Measurements from ENCODE around the gene CDC73. TPM values are rescaled to one million over a fixed set of nuclear protein-coding genes. Genes with fewer than 3 reads are reported as not detected.

CDC73 gene
- total RNA-seq, 2 experiments from 2014 or later = 12.9 to 50.0 TPM

DNA sequence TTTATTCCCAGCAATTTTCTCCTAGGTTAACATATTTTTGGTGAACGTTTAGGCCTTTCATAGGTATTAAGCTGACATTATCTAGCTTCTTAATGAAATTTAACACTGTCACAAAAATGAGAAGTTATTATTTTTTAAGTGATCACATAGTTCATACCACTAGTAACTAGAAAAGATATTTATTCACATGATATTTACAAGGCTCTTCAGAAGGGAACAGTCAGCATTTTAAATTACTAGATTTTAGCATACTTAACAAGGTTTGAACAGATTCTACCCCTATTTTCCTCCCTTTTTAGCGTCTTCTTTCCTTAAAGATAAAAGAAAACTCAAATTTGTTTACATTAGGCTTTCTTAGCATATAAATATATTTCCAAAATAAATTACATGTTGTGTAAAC, 130.1 kb downstream of the CDC73 start:
- Histone ChIP-seq H4K20me1 (ENCODE audit: insufficient read depth, low read length) (no peaks in the 10 kb centered on the region), H3K9me3 (ENCODE audit: low read length) (no peaks in the 10 kb centered on the region), H3K4me1 (ENCODE audit: insufficient read depth, low read length, poor library complexity, severe bottlenecking) (no peaks in the 10 kb centered on the region), H3K4me3 (ENCODE audit: low read depth, low read length, poor library complexity, severe bottlenecking) (no peak overlapping the region), H3K79me2 (ENCODE audit: insufficient read depth, low read depth, low read length) (no peaks in the 10 kb centered on the region), H3K9me2 (ENCODE audit: insufficient read depth, low read length) (no peaks in the 10 kb centered on the region), H3K36me3 (ENCODE audit: insufficient read depth, low read length) (peaks cover 56% of the 10 kb centered on the region), H2AFZ (ENCODE audit: low read length) (no peak overlapping the region), H3K4me2 (ENCODE audit: low read length) (no peak overlapping the region), H3K27ac (ENCODE audit: low read depth, low read length, poor library complexity, severe bottlenecking) (no peak overlapping the region)
- ChIA-PET POLR2A (interaction anchor here (0.6 to 0.7 kb wide), 2 partner anchors 302 to 1576 kb away, joined by 3 read pairs; no protein-coding TSS in a partner anchor), CTCF (ENCODE audit: unreplicated experiment) (no interaction called here)
- TF ChIP-seq EZH2phosphoT487 (IDR thresholded peaks at IDR 0.05; ENCODE audit: borderline replicate concordance, low read depth, low read length) = no peak
- intact Hi-C loops (cut with micrococcal nuclease; ENCODE audit: unreplicated experiment) = no loop called here
- no peak for DNase-seq (ENCODE audit: low spot score)
- BruUV-seq (replicated peaks) = no TSS peak

DNA sequence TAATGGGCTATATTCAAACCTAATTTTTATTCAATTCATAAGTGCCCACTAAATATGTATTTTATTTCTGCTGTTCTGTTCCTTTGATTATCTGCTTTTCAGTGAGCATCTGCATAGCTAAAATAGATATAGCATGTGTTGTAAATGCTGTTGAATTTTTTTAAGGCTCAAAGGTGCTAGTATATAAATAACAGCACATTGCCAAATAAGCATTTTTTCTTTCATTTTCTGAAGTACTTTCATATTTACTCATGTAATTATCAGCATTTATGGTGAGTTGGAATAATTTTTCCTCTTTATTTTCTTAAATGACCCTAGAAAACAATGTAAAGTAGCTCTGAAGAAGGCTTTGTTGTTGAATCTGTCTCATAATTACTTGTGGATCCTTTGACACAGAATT, 134.2 kb downstream of the CDC73 start:
- H4K20me1 ChIP-seq (ENCODE audit: insufficient read depth, low read length) = no peaks in the 10 kb centered on the region
- H3K36me3 ChIP-seq (ENCODE audit: insufficient read depth, low read length) = peaks cover 21% of the 10 kb centered on the region; the same call in 1 of the 2 replicates
- ChIA-PET POLR2A (interaction anchor here (1.2 kb wide), 1 partner anchor 11 kb away, joined by 4 read pairs; no protein-coding TSS in a partner anchor), CTCF (ENCODE audit: unreplicated experiment) (no interaction called here)
- H3K4me3 ChIP-seq (ENCODE audit: low read depth, low read length, poor library complexity, severe bottlenecking) = no peak overlapping the region
- H3K79me2 ChIP-seq (ENCODE audit: insufficient read depth, low read depth, low read length) = no peaks in the 10 kb centered on the region
- intact Hi-C loops (cut with micrococcal nuclease; ENCODE audit: unreplicated experiment) = no loop called here
- H3K4me2 ChIP-seq (ENCODE audit: low read length) = no peak overlapping the region
- H3K27ac ChIP-seq (ENCODE audit: low read depth, low read length, poor library complexity, severe bottlenecking) = no peak overlapping the region
- no peaks in the 10 kb centered on the region for H3K9me2 ChIP-seq (ENCODE audit: insufficient read depth, low read length)
- BruUV-seq (replicated peaks) = no TSS peak
- H3K9me3 ChIP-seq (ENCODE audit: low read length) = no peaks in the 10 kb centered on the region
- H3K4me1 ChIP-seq (ENCODE audit: insufficient read depth, low read length, poor library complexity, severe bottlenecking) = no peaks in the 10 kb centered on the region
- H2AFZ ChIP-seq (ENCODE audit: low read length) = no peak overlapping the region
- TF ChIP-seq, protein P1, sequence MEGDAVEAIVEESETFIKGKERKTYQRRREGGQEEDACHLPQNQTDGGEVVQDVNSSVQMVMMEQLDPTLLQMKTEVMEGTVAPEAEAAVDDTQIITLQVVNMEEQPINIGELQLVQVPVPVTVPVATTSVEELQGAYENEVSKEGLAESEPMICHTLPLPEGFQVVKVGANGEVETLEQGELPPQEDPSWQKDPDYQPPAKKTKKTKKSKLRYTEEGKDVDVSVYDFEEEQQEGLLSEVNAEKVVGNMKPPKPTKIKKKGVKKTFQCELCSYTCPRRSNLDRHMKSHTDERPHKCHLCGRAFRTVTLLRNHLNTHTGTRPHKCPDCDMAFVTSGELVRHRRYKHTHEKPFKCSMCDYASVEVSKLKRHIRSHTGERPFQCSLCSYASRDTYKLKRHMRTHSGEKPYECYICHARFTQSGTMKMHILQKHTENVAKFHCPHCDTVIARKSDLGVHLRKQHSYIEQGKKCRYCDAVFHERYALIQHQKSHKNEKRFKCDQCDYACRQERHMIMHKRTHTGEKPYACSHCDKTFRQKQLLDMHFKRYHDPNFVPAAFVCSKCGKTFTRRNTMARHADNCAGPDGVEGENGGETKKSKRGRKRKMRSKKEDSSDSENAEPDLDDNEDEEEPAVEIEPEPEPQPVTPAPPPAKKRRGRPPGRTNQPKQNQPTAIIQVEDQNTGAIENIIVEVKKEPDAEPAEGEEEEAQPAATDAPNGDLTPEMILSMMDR (conservative IDR thresholded peaks at IDR 0.05; ENCODE audit: low read length) = no peak
- no peak for DNase-seq (ENCODE audit: low spot score)

DNA sequence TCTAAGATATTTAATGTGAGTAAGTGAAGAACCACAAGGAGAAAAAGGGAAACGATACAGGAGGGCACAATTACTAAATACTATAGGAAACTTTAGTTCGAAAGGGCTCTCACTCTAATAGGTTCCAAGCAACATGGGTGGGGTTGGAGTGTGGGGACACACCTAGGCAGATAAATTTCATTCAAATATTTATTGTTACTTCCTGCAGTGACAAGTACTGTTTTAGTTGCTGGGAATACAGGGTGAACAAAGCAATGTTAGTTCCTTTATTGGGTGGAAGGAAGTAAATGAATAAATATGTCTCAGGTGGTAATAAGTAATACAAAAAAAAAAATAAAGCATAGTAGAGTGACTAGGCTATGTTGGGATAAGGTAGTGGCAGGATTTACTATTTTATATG, 137.8 kb downstream of the CDC73 start:
- ChIA-PET POLR2A (no interaction called here), CTCF (ENCODE audit: unreplicated experiment) (no interaction called here)
- peaks cover 5% of the 10 kb centered on the region; the same call in 1 of the 2 replicates for H3K36me3 ChIP-seq (ENCODE audit: insufficient read depth, low read length)
- H3K79me2 ChIP-seq (ENCODE audit: insufficient read depth, low read depth, low read length) = no peaks in the 10 kb centered on the region
- no peak overlapping the region for H3K4me2 ChIP-seq (ENCODE audit: low read length)
- intact Hi-C loops (cut with micrococcal nuclease; ENCODE audit: unreplicated experiment) = no loop called here
- no peaks in the 10 kb centered on the region for H4K20me1 ChIP-seq (ENCODE audit: insufficient read depth, low read length)
- DNase-seq (ENCODE audit: low spot score) = no peak
- no peak overlapping the region for H3K4me3 ChIP-seq (ENCODE audit: low read depth, low read length, poor library complexity, severe bottlenecking)
- BruUV-seq (replicated peaks) = no TSS peak
- TF ChIP-seq EZH2phosphoT487 (IDR thresholded peaks at IDR 0.05; ENCODE audit: borderline replicate concordance, low read depth, low read length) = no peak
- TF ChIP-seq, protein P1 (conservative IDR thresholded peaks at IDR 0.05; ENCODE audit: low read length) = no peak
- no peak overlapping the region for H2AFZ ChIP-seq (ENCODE audit: low read length)
- no peaks in the 10 kb centered on the region for H3K9me3 ChIP-seq (ENCODE audit: low read length)
- H3K9me2 ChIP-seq (ENCODE audit: insufficient read depth, low read length) = no peaks in the 10 kb centered on the region
- no peaks in the 10 kb centered on the region for H3K4me1 ChIP-seq (ENCODE audit: insufficient read depth, low read length, poor library complexity, severe bottlenecking)
- no peak overlapping the region for H3K27ac ChIP-seq (ENCODE audit: low read depth, low read length, poor library complexity, severe bottlenecking)
